HG03159 (cell line): ENCODE data around the gene BRI3BP.

Experiments
- ATAC-seq: cut with Tn5 transposase; IDR thresholded peaks from one replicate; pipeline ENCODE4 v1.9.1; 2021; ENCODE audit warnings: mild to moderate bottlenecking, moderate library complexity; ENCODE audit not compliant: unreplicated experiment

BRI3BP gene, protein sequence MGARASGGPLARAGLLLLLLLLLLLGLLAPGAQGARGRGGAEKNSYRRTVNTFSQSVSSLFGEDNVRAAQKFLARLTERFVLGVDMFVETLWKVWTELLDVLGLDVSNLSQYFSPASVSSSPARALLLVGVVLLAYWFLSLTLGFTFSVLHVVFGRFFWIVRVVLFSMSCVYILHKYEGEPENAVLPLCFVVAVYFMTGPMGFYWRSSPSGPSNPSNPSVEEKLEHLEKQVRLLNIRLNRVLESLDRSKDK

DNA sequence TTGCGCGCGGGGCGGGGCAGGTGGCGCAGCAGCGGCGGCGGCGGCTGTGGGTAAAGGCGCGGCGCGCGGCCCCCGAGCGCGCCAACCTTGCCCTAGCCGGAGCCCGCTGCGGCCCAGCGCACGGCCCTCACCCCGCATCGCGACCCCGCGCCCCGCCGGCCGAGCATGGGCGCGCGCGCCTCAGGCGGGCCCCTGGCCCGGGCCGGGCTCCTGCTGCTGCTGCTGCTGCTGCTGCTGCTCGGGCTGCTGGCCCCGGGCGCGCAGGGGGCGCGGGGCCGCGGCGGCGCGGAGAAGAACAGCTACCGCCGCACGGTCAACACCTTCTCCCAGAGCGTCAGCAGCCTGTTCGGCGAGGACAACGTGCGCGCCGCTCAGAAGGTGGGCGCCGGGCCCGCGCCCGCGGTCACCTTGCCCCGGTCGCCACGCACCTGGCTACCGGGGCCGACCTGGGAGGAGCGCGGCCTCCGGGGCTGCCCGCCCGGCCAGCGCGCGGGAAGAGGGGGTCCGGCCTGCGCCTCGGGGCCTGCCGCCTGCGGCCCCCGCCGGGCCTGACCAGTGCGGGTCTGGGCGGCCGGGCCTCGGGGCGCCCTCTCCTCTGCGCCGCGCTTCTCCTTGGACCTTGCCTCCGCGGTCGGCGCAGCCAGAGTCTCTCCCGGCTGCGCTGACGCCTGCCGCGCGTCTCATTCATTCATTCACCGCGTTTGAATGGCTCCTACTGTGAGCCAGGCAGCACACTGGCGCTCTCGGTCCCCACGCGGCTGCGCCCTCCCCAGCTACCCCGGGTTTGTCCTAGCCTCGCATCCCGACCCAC lies at the start of gene BRI3BP:
Gene BRI3BP, plus strand, starts transcription at position 20 of the 811 bp plus-strand sequence. Its CDS starts 146 bp downstream, at position 166.
- peak; percentile 50 for ATAC-seq

DNA sequence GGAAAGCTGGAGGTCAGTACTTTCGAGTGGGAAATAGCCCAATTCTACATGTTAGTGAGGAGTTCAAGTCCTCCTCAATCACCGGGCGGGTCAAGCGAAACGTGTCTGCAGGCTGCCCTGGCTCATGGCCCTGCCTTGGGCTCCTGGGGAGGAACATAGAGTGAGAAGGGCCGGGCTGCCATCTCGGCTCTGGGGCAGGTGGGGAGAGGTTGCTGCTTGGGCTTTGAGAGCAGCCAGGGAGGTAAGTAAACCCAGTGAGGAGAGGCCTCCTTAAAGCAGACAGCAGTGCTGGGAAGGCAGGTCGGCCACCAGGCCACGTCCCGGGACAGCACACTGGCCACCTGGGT lies 47.0 kb upstream of the BRI3BP start:
- ATAC-seq, result no peak

DNA sequence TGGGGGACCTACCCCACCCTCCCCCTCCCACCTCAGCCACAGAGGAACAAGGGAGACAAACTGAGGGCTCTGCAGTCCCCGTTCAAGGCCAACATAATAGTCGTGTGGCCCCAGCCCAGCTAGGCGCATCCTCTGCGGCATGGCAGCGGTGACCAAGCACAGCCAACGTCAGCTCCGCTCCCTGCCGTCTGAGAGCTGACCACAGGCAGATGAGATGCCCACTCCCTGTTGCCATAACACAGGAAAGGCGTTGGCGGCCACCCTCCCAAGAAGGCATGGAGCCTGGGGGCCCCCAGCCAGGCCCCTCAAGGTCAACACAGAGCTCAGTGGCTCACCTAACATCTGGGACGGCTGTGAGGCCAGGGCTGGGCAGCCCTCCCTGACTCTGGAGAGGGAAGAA lies 46.4 kb upstream of the BRI3BP start:
- no peak for ATAC-seq

DNA sequence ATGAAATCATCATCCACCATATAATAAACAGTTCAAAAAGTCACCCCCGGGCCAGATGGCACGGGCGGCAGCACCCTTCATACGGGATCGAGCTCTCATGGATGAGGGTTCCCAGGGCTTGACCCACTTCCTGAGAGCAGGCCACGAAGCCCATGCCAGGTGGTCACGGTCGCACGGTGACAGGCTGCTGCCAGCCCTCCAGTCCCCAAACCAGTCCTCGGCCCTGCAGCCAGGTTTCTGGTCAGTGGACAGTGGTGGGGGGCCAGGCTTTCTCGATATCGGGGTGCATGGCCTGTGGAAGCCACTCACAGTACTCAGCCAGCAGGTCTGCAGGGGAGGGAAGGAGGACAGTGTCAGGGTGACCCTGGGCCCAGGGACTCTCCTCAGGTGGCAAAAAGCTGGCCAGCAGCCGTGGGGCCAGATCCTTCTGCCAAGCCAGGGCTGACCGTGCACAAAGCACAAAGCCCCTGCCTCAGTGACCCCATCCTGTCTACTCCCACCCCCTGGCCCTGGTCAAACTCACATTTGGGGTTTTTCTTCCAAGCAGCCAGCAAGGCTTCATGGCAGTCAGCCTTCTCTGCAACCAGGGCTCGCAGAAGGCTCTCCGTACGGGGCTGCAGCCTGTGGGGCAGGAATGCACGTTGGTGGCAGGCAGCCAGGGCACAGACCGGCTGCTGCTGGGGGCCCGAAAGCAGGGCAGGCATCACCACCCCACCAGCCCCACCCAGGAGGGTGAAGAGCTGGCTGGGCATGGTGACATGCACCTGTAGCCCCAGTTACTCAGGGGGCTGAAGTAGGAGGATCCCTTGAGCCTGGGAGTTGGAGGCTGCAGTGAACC lies 45.7 kb upstream of the BRI3BP start:
- ATAC-seq, result no peak

DNA sequence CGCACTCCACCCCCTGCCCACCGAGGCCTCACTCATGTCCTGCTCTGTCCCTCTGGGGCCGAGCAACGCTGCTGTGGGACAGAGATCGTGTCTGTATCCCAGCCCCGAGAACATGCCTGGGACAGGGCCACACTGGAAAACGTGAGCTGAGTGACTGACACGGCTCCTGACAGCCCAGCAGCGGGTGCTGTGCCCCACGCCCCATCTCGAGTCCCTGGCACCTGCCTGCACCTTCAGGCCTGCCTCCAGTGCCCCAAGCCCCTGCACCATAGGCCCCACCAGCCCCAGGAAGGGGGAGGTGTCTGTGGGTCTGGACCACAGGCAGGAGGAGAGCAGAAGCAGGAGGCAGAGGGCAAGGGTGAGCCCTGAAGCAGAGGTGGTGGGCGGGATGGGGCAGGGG lies 44.4 kb upstream of the BRI3BP start:
- ATAC-seq, result no peak

DNA sequence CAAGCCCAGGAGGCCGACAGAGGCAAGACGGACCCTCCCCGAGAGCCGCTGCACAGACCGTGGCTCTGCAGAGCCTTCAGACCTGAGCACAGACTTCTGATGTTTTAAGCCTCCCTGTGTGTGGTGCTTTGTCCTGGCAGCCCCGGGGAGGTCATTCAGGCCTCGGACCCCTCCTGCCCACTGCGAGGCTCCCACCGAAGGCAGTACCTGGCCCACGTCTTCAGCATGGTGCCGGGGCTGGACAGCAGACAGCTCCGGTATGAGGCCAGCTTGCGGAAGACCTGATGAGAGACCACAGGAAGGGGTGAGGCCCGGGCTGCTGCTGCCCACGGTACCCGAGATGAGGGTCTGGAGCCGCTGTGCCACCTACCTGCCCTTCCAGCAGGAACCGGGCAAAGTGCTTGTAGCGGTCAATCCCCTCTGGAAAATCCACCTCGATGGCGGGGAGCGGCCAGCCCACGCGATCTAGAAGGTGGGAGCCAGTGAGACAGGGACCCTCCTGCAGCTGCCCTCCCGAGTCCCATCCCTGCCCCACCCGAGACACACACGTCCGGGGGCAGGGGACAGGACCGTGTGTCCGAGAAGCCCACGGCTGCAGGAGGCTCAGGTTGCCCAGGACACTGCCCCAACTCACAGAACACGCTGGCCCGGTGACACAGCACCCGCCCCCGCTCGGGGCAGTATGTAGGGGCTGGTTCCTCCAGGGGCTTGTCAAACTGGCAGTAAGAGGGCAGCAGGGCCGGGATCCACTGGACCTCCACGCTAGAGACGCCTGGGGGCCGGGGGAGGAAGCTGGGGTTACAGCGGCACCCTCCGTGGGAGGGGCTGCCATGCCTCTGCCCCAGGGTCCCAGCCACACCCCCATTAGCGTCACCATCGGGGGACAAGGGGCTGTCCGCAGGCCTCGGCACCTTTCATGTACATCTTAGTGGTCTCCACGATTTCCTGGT lies 43.4 kb upstream of the BRI3BP start:
- ATAC-seq, result no peak

DNA sequence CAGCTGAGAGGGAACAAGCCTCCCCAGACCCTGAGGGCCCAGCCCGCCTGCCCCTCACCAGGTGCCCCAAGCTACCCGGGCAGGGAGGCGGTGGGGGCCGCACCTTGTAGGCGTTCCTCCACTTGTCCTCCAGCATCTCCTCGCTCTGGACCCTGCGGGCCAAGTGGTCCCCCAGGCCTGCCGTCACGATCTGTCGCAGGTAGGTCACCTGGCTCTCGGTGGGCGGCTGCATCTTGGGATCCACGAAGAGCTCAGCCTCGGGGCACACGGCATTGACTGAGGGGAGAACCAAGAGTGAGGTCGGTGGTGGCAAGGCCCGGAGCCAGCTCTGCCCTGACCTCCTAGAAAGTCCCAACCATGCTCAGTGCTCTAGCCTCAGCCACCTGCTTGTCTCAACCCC lies 41.1 kb upstream of the BRI3BP start:
- no peak for ATAC-seq

DNA sequence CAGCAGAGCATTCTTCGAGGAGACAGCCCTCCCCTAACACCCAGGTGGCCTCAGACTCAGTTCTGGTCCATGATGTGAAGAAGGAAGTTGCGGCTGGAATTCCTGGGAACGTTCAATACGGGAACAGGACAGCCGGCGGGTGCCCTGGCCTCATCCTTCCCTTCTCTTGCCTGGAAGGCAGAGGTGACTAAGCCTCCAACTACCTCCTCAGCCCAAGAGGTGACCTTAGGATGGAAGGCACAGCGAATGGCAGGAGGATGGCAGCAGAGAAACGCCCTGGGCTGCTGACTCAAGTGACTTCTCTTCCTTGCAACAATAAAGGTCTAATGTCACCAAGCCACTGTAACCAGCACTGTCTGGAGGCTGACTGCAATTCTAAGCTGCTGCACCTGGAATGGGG lies 40.6 kb upstream of the BRI3BP start:
- no peak for ATAC-seq

DNA sequence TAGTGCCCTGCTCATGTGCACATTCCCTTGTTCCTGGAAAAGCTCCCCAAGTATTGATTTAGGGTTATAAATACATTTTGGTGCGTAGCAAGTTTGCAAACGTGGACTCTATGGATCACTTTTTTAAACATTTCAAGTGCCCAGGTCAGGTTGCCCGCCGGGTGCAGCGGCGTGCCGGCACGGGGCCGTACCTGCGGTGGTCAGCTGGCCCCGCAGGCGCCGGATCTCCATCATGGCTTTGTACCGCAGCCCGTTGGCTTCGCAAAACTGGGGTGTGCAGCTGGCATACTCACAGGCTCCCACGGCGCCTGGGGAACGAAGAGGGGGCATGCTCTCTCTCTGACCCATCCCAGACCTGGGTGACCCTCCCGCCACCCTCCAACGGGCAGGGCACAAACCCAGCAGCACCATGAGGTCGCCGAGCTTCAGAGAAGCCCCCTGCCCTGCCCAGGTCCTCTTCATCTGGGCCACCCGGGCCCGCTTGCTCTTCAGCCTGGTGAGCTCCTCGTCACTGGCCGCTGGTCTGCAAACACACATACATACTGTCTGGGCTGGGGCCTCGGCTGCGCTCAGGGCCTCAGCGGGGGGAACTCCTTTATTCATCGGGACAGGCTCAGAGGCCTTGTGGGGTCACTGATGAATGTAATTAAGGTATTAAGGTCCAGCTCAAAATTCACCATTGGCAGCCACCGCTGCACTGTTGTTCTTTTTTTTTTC lies 39.6 kb upstream of the BRI3BP start:
- ATAC-seq, result no peak

DNA sequence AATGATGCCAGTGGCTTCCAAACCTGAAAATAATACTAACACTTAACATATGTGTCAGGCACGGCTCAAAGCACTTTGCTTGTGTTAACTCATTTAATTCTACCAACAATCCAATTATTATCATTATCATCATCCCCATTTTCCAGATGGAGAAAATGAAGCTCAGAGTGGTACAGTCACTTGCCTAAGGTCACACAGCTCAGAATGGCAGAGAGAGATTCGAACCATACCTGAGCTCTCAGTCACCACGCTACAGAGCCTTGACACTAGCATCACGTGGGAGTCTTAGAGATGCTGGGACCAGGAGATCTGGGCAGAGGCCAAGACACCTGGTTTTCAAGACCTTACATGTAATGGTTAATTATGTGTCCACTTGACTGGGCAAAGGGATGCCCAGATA lies 38.7 kb upstream of the BRI3BP start:
- no peak for ATAC-seq

DNA sequence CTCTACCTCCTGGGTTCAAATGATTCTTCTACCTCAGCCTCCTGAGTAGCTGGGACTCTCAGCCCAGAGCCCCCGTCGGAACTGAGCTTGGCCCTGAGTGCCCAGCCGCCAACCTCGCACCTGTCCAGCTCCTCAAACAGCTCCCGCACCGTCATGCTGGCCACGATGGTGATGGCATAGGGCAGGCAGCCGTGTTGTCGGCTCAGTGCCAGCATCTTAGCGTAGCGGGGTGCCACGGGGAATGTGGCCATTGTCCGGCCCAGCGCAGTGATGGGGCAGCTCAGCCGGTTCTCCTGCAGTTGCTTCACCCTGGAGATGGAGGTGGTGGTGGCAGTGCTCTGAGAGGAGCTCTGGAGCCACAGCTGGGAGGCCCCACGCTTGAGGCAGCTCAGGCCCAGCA lies 36.9 kb upstream of the BRI3BP start:
- no peak for ATAC-seq

DNA sequence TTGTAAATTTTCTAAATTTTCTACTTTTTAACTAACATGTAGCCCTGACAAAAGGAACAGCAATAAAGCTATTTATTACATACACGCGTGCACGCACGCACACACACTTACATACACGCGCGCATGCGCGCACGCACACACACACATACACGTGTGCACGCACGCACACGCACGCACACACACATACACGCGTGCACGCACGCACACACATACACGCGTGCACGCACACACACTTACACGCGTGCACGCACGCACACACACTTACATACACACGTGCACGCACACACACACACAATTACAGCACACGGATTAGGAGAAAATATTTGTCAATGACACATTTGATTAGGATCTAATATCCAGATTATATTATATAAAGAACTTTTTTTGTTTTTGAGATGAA lies 32.4 kb upstream of the BRI3BP start:
- ATAC-seq, result no peak

DNA sequence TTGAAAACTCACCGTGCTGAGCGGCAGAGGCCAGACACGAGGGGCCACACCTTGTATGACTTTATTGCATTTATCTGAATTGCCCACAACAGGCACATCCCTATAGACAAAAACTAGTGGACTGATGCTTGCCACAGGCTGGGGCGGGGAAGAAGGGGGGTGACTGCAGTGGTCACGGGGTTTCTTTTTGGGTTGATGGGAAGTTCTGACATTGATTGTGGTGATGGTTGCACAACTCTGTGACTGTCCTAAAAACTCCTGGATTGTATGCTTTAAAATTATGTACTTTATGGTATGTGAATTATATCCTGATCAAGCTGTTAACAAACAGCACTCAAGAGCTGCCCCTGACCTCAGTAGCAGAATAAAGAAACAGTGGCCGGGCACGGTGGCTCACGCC lies 30.2 kb upstream of the BRI3BP start:
- ATAC-seq, result no peak

DNA sequence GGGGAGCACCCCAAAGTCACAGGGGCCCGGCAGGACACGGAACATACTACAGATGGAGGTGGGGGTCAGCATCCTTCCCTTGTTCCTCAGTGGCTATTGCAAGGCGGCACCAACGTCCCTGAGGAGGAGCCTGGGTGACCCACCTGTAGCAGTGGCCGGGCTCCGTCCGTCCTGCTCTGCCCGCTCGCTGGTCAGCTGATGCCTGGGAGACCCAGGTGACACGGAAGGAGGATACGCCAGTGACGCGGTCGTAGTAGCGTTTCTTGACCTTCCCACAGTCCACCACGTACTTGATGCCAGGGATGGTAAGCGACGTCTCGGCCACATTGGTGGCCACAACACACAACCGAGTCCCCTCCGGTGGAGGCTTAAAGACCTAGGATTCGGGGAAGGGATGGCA lies 29.2 kb upstream of the BRI3BP start:
- ATAC-seq, result no peak

DNA sequence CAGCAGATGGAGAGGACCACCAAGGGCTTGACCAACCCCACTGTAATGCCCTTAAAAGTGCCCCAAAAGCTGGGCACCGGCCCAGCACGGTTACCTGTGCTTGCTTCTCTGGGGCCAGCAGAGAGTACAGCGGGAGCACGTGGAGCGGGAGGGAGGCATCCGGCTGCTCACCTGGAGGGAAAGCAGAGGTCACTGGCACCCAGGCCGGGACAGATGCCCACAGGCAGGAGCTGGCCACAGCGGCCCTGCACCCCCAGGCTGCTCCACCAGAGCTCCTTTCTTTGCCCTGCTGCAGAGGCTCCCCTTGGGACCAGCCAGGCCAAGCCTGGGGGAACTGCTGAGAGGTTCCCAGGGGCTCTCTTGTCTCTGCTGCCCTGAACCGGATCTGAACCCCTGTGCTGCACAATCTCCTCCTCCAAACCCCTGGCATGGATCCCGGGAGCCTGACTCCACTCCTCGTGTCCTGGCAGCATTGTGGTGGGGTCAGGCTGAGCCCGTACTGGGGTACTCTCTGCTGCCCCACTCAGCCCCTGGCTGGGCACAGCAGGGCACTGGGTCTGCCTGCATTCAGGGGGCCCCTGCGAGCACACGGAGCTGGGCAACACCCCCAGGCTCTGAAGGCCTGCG lies 28.5 kb upstream of the BRI3BP start:
- ATAC-seq, result no peak

DNA sequence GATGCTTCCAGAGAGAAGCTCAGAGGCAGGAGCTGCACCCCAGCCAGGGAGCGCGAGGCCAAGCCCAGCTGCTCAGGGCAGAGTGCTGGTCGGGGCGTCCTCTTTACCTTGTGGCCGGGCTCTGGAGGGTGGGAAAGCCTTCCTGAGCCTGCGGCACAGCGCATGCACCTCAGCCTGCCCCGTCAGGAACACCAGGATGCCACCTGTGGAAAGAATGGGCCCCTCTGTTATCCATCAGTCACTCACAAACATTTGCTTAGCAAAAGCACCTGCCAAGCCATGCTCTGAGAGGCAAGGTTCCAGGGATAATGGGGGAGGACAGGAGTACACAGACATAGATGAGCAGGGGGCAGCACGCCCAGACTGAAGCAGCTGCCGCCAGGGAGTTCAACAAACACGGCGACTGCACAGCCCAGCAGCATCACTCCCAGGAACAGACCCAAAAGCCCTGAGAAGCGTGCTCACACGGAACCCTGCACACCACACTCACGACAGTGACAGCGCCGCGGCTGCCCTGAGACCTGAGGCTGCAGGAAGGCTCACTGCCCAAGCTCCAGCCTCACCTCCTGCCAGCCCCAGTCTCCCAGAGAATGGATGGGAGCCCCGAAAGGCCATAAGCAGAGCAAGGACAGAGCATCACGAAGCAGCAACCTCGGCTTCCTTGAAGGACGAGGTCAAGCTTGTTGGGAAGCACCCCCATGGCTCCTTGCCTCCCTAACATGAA lies 26.3 kb upstream of the BRI3BP start:
- no peak for ATAC-seq

DNA sequence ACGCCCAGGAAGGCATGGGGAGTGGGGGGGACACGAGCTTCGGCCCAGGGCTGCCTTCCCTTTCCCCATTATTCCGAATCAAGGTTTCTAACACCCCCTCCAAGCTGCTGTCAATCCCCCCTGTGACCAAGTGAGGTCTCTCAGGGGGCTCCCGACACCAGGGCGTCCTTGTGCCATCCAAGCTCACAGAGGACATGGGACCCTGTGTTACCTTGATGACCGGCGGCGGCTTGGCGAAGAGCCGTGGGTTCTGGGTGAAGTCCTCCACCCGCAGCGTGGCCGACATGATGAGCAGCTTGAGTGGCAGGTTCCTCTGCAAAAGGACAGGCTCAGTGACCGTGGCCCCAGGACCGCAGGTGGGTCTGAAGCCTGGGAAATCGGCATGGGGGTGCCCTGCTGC lies 24.8 kb upstream of the BRI3BP start:
- ATAC-seq, result no peak

DNA sequence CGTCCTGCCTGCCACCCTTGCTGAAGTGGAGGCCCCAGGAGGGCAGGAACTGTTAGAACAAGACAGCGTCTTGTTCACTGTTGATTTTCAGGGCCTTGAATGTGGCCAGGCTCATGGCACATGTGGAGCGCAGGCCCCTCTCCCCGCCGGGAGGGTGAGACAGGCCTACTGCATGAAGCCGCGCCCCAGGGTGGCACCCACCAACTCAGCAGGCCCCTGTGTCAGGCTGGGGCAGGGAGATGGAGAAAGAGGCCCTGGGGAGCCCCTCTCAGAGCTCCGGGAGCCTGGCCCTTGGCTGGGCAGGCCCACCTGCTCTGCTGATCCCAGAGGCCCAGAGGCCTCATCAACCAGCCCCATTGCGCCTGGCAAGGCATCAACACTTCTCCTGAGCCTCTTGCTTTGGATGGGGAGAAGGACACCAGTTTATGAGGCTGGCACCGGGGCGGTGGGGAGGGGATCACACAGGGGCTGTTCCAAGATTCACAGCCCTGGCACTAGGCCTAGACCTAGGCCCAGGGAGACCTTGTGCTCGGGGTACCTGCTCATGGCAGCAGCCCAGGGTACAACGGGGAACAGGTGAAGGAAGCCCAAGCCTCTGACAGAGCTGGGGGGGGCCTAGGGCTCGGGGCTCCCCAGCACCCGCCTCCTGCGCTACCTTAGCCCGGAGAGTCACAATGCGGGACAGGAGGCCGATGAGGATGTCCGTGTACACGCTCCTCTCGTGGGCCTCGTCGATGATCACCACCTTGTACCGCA lies 22.6 kb upstream of the BRI3BP start:
- no peak for ATAC-seq
